ENCODE data around the gene CWC27.
"Not testable (repeated sequence)": the region's sequence is repeated elsewhere in the genome, so short reads cannot be mapped to it uniquely, and the experiment has no call there.

CWC27 gene

DNA sequence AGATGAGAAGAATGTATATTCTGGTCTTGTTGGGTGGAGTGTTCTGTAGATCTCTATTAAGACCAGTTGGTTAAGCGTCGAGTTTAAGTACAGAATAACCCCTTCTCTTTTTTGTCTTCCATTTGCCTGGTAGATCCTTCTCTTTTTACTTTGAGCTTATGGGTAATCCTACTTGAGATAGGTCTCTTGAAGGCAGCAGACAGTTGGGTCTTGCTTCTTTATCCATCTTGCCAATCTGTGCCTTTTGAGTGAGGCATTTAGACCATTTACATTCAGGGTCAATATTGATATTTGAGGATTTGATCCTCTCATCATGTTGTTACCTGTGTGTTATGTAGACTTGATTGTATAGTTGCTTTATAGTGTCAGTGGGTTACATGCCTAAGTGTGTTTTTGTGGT is 152.7 kb downstream of the CWC27 start:
- H3K4me3 ChIP-seq (ENCODE audit: low read depth, low read length): no peak overlapping the region
- DNase-seq (ENCODE audit: low read depth): no peak
- TF ChIP-seq, protein P1, sequence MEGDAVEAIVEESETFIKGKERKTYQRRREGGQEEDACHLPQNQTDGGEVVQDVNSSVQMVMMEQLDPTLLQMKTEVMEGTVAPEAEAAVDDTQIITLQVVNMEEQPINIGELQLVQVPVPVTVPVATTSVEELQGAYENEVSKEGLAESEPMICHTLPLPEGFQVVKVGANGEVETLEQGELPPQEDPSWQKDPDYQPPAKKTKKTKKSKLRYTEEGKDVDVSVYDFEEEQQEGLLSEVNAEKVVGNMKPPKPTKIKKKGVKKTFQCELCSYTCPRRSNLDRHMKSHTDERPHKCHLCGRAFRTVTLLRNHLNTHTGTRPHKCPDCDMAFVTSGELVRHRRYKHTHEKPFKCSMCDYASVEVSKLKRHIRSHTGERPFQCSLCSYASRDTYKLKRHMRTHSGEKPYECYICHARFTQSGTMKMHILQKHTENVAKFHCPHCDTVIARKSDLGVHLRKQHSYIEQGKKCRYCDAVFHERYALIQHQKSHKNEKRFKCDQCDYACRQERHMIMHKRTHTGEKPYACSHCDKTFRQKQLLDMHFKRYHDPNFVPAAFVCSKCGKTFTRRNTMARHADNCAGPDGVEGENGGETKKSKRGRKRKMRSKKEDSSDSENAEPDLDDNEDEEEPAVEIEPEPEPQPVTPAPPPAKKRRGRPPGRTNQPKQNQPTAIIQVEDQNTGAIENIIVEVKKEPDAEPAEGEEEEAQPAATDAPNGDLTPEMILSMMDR (IDR thresholded peaks at IDR 0.05; ENCODE audit: insufficient read depth, low read depth, low read length, missing control alignments): no peak

DNA sequence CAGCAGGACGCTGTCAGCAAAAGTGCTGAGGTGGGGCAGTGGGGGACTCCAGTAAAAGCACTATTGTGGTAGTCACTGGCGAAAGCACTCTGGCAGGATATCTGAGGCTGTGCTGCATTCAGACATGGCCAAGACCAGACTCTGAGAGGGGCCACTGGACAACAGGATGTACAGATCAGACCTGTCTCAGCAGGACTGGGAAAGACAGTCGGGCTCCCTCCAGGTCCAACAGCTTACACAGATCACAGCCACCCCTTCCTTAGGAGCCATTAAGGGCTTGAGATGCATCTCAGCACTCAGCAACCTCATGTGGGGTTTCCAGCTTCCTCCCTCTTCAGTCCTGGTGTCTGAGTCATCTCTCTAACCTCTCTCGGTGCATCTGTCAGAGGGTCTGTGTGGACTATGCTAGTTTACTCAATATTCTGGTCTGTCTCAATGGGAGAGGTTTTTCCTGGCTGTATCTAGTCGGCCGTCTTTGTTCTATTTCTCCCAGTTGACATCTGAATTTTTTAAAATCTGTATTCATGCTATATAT is 154.5 kb downstream of the CWC27 start:
- TF ChIP-seq, protein P1 (IDR thresholded peaks at IDR 0.05; ENCODE audit: insufficient read depth, low read depth, low read length, missing control alignments): no peak
- no peak overlapping the region for H3K4me3 ChIP-seq (ENCODE audit: low read depth, low read length)
- no peak for DNase-seq (ENCODE audit: low read depth)

DNA sequence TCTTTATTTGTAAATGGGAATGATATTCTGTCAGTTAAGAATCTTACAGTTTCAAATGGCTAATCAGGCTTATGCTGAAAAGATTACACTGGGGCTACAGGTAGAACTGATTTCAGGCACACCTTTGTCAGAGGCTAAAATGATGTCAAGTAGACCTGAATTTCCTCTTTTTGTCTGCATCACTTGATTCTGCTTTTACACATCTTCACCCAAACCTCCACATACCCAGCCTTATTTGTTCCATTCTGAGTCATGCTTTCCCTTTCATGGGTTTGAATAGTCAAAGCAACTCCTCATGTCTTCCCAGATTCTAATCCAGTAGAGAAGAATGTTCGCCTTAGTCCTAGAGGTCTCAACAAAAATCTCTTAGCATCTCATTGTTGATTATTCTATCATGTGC is 156.4 kb downstream of the CWC27 start:
- TF ChIP-seq, protein P1 (IDR thresholded peaks at IDR 0.05; ENCODE audit: insufficient read depth, low read depth, low read length, missing control alignments): no peak
- no peak overlapping the region for H3K4me3 ChIP-seq (ENCODE audit: low read depth, low read length)
- DNase-seq (ENCODE audit: low read depth): no peak

DNA sequence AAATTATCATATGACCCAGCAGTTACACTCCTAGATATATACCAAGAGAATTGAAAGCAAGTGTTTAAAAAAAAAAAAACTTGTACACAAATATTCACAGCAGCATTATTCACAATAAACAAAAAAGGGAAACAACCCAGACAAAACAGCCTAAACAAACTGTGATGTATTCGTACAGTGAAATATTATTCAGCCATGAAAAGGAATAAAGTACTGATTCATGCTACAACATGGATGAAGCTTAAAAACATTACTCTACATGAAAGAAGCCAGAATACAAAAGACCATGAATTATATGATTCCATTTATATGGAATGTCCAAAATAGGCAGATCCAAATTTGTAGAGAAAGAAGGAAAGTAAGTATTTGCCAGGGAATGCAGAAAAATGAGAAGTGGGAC is 161.1 kb downstream of the CWC27 start:
- H3K4me3 ChIP-seq (ENCODE audit: low read depth, low read length): no peak overlapping the region
- TF ChIP-seq, protein P1 (IDR thresholded peaks at IDR 0.05; ENCODE audit: insufficient read depth, low read depth, low read length, missing control alignments): no peak
- DNase-seq (ENCODE audit: low read depth): no peak

DNA sequence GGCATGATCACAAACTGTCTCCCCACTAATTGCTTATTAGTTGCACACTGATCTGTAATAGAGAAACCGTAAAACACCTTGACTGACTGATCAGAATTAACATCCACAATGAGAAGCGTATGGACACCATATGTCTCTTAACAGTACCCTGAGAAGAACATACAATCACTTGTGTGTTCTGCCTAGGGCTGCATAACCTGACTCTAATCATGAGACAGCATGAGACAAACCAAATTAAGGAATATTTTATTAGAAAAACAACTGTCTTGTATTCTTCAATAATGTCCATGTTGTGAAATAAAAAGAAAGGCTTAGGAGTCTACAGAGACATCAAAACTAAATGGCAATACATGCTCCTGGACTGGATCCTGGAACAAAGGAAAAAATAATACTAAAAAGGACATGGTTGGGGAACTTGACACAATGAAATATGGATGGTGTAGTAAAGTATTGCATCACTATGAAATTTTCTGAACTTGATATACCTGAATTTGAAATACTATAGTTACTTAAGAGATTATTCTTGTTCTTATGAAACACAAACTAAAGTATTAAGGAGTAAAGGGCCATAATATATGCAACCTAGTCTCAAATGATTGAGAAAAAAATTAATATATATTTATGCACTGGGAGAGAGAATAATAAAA is 162.1 kb downstream of the CWC27 start:
- no peak overlapping the region for H3K4me3 ChIP-seq (ENCODE audit: low read depth, low read length)
- TF ChIP-seq, protein P1 (IDR thresholded peaks at IDR 0.05; ENCODE audit: insufficient read depth, low read depth, low read length, missing control alignments): no peak
- DNase-seq (ENCODE audit: low read depth): no peak

DNA sequence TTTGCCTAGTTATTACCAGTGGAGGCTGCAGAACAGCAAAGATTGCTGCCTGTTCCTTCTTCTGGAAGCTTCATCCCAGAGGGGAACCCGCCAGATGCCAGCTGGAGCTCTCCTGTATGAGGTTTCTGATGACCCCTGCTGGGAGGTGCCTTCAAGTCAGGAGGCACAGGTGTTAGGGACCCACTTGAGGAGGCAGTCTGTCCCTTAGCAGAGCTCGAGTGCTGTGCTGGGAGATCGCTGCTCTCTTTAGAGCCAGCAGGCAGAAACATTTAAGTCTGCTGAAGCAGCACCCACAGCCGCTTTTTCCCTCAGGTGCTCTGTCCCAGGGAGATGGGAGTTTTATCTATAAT is 170.7 kb downstream of the CWC27 start:
- not testable (repeated sequence) for DNase-seq (ENCODE audit: low read depth); H3K4me3 ChIP-seq (ENCODE audit: low read depth, low read length)

DNA sequence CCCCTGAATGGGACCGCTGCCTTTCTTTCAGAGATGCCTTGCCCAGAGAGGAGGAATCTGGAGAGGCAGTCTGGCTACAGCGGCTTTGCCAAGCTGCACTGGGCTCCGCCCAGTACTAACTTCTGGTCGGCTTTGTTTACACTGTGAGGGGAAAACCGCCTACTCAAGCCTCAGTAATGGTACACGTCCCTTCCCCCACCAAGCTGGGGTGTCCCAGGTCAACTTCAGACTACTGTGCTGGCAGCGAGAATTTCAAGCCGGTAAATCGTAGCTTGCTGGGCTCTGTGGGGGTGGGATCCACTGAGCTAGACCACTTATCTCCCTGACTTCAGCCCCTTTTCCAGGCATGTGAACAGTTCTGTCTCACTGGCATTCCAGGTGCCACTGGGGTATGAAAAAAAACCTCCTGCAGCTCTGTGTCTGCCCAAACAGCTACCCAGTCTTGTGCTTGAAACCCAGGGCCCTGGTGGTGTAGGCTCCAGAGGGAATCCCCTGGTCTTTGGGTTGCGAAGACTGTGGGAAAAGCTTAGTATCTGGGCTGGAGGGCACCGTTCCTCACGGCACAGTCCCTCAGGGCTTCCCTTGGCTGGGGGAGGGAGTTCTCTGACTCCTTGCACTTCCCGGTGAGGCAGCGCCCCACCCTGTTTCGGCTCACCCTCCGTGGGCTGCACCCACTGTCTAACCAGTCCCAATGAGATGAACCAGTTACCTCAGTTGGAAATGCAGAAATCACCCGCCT is 171.2 kb downstream of the CWC27 start:
- TF ChIP-seq, protein P1 (IDR thresholded peaks at IDR 0.05; ENCODE audit: insufficient read depth, low read depth, low read length, missing control alignments): no peak
- H3K4me3 ChIP-seq (ENCODE audit: low read depth, low read length): no peak overlapping the region
- no peak for DNase-seq (ENCODE audit: low read depth)

Measured in GM12865 (cell line).